Measurements from ENCODE around the gene ACTMAP. TPM values are rescaled to one million over a fixed set of nuclear protein-coding genes. Genes with fewer than 3 reads are reported as not detected.

Gene ACTMAP
- total RNA-seq, 1 donor from 2014 or later = 12.7 TPM

DNA sequence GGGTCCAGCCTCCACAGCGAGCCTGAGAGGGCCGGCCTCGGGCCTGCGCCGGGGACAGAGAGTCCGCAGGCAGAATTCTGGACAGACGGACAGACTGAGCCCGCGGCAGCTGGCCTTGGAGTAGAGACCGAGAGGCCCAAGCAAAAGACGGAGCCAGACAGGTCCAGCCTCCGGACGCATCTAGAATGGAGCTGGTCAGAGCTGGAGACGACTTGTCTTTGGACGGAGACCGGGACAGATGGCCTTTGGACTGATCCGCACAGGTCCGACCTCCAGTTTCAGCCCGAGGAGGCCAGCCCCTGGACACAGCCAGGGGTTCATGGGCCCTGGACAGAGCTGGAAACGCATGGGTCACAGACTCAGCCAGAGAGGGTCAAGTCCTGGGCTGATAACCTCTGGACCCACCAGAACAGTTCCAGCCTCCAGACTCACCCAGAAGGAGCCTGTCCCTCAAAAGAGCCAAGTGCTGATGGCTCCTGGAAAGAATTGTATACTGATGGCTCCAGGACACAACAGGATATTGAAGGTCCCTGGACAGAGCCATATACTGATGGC, 32.9 kb downstream of the ACTMAP start:
- peak overlapping the region; percentile 88 for H3K4me3 Mint-ChIP-seq
- POLR2A ChIA-PET = interaction anchor here (1.0 to 2.4 kb wide), 16 partner anchors 25 to 546 kb away, joined by 3 to 53 read pairs (median 6); partner anchors contain the start of genes ACTMAP, EGLN2, HNRNPUL1 and NUMBL
- no peaks in the 10 kb centered on the region for H3K27me3 Mint-ChIP-seq
- ATAC-seq (ENCODE audit: low read depth) (no peak), DNase-seq (no peak)
- H3K36me3 Mint-ChIP-seq (ENCODE audit: low read depth) = peaks cover 34% of the 10 kb centered on the region
- H3K9me3 Mint-ChIP-seq = no peaks in the 10 kb centered on the region
- TF ChIP-seq, protein P1, sequence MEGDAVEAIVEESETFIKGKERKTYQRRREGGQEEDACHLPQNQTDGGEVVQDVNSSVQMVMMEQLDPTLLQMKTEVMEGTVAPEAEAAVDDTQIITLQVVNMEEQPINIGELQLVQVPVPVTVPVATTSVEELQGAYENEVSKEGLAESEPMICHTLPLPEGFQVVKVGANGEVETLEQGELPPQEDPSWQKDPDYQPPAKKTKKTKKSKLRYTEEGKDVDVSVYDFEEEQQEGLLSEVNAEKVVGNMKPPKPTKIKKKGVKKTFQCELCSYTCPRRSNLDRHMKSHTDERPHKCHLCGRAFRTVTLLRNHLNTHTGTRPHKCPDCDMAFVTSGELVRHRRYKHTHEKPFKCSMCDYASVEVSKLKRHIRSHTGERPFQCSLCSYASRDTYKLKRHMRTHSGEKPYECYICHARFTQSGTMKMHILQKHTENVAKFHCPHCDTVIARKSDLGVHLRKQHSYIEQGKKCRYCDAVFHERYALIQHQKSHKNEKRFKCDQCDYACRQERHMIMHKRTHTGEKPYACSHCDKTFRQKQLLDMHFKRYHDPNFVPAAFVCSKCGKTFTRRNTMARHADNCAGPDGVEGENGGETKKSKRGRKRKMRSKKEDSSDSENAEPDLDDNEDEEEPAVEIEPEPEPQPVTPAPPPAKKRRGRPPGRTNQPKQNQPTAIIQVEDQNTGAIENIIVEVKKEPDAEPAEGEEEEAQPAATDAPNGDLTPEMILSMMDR (IDR thresholded peaks at IDR 0.05) = no peak
- intact Hi-C loops (cut with micrococcal nuclease) = loop anchor here (5.0 to 10.0 kb wide), 3 partner anchors 35 to 635 kb away; partner anchors contain the start of gene TGFB1
- H3K27ac Mint-ChIP-seq = peak overlapping the region; percentile 66
- CTCF ChIA-PET = interaction anchor here (1.2 to 1.8 kb wide), 3 partner anchors 54 to 103 kb away, joined by 3 to 8 read pairs (median 4); no protein-coding TSS in a partner anchor
- peaks cover 69% of the 10 kb centered on the region for H3K4me1 Mint-ChIP-seq

DNA sequence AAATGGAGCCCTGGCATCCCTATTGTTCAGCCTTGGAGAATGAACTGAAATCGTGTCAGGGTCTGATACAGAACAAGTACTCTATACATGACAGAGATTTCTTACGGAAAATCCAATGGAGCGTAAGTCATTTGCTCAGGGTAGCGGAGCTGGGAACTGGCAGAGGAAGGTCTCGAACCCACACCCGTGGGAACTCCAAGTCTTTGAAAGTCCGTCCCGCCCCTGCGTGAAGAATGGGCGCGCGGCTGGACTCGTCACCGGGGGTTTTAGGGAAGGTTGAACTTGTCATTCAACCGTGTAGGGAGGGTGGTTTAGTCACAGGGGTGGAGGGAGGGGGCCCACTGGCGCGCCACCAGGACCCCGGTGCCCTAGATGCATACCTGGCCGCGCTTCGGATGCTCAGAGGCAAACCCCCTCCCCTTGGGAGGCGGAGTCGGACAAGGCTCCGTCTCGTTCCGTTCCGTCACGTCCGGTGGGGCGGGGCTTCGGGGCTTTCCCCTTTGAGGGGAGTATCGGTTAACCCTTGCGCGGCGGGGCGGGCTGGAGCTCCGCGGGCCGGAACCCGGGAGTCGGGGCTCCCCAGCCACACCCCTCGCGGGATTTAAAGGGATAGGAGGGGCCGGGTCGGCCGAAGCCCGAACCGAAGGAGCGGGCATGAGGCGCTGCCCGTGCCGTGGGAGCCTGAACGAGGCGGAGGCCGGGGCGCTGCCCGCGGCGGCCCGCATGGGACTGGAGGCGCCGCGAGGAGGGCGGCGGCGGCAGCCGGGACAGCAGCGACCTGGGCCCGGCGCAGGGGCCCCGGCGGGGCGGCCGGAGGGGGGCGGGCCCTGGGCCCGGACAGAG, 33.6 kb downstream of the ACTMAP start, which contains the start of the genes COQ8B and ITPKC:
TSS of gene COQ8B (minus strand) at position 405 of the 843 bp plus-strand sequence. CDS start 2,254 bp downstream, outside the sequence.
TSS of gene ITPKC (plus strand) at position 631 of the 843 bp plus-strand sequence. CDS start at position 655, 24 bp downstream.
- ChIA-PET POLR2A (interaction anchor here (0.6 to 2.4 kb wide), 21 partner anchors 10 to 547 kb away, joined by 3 to 53 read pairs (median 5); partner anchors contain the start of genes ACTMAP, EGLN2, HNRNPUL1 and NUMBL), CTCF (interaction anchor here (1.0 to 1.8 kb wide), 5 partner anchors 53 to 104 kb away, joined by 3 to 8 read pairs (median 4); no protein-coding TSS in a partner anchor)
- DNase-seq = peak; percentile 100
- Mint-ChIP-seq H3K27ac (peak within 1 kb of the TSS; percentile 95), H3K9me3 (no peaks in the 10 kb centered on the region), H3K4me3 (peak within 1 kb of the TSS; percentile 90), H3K27me3 (no peaks in the 10 kb centered on the region), H3K36me3 (ENCODE audit: low read depth) (peaks cover 31% of the 10 kb centered on the region), H3K4me1 (peaks cover 63% of the 10 kb centered on the region)
- intact Hi-C loops (cut with micrococcal nuclease) = loop anchor here (1.0 to 10.0 kb wide), 8 partner anchors 26 to 636 kb away; partner anchors contain the start of genes ACTMAP, NUMBL and TGFB1
- peak; percentile 70 for ATAC-seq (ENCODE audit: low read depth)
- TF ChIP-seq, protein P1 (IDR thresholded peaks at IDR 0.05) = no peak

DNA sequence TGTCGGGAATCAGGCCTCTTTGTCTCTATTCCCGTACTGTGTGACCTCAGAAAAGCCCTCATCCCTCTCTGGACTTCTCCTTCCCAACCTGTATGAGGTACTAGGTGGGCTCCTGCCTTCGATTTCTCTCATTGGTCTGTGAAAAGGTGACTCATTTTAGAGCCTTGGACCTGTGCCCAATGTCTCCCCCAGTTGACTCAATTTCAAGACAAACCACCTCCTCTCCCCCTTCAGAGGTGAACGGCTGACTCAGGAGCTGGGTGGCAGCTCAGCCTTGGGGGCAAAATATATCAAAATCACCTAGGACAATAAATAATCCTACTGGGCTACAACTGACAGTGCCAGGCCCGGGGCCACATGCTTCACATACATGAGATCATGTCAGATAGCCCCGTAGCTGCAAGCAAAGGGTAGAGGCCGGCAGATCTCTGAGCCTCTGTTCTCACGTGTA, 34.2 kb downstream of the ACTMAP start:
- H3K27ac Mint-ChIP-seq = peak overlapping the region; percentile 95
- TF ChIP-seq, protein P1 (IDR thresholded peaks at IDR 0.05) = no peak
- peaks cover 62% of the 10 kb centered on the region for H3K4me1 Mint-ChIP-seq
- peaks cover 36% of the 10 kb centered on the region for H3K36me3 Mint-ChIP-seq (ENCODE audit: low read depth)
- no peaks in the 10 kb centered on the region for H3K9me3 Mint-ChIP-seq
- ChIA-PET POLR2A (interaction anchor here (0.6 to 2.4 kb wide), 16 partner anchors 25 to 548 kb away, joined by 3 to 53 read pairs (median 8); partner anchors contain the start of genes ACTMAP, EGLN2, HNRNPUL1 and NUMBL), CTCF (interaction anchor here (1.0 to 1.8 kb wide), 4 partner anchors 53 to 96 kb away, joined by 3 to 8 read pairs (median 4); no protein-coding TSS in a partner anchor)
- no peaks in the 10 kb centered on the region for H3K27me3 Mint-ChIP-seq
- ATAC-seq (ENCODE audit: low read depth) = no peak
- DNase-seq = peak; percentile 26
- intact Hi-C loops (cut with micrococcal nuclease) = loop anchor here (1.0 to 10.0 kb wide), 8 partner anchors 26 to 636 kb away; partner anchors contain the start of genes ACTMAP, NUMBL and TGFB1
- peak overlapping the region; percentile 90 for H3K4me3 Mint-ChIP-seq

DNA sequence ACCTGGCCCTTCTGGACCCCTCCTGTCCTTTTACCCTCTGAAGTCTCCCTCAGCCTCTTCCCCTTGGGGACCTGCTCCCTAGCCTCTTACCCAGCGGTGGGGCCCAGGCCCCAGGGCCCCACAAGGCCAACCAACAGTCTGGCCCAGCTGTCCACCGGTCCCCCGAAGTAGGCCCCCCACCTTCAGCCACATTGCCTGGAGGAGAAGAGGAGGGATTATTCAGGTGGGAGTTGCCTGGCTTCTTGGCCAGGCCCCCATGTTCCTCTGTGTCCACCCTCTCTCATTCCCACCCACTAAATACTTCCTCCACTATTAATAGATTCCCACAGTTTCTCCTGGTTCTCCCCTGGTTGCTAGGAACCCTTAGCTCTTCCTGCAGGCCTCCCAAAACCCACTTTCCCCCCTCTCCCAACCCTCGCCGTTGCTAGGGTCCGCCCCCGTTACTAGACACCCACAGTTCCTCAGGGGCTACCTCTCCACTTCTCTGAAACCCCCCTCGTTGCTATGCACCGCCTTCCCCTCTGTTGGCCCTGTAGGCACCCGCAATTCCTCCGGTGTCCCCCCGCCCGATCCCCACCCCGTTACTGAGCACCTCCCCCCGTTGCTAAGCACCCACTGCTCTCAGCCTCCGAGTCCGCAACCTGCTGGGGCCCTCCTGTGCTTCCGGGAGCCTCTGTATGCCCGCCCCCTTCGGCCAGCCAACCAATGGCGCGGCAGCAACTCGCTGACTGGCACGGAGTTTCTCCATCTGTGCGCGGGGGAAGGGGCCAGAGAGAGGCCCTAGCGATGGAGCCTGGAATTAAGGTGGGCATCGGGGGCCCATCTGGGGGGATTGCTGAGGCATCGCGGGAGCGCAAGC, 35.6 kb downstream of the ACTMAP start:
- POLR2A ChIA-PET = interaction anchor here (1.2 kb wide), 1 partner anchor 64 kb away, joined by 7 read pairs; no protein-coding TSS in a partner anchor

More for the DNA sequence above, 35.6 kb downstream of the ACTMAP start:
- Mint-ChIP-seq H3K27ac (peak overlapping the region; percentile 95), H3K9me3 (no peaks in the 10 kb centered on the region), H3K4me3 (peak overlapping the region; percentile 90), H3K4me1 (peaks cover 51% of the 10 kb centered on the region), H3K27me3 (no peaks in the 10 kb centered on the region), H3K36me3 (ENCODE audit: low read depth) (peaks cover 34% of the 10 kb centered on the region)
- TF ChIP-seq, protein P1 (IDR thresholded peaks at IDR 0.05) = no peak
- intact Hi-C loops (cut with micrococcal nuclease) = loop anchor here (1.0 to 10.0 kb wide), 5 partner anchors 32 to 638 kb away; partner anchors contain the start of genes C19orf47, PLD3 and TGFB1
- DNase-seq (peak; percentile 90), ATAC-seq (ENCODE audit: low read depth) (peak; percentile 70)
- CTCF ChIA-PET = no interaction called here
